Stimulated activated CD4-positive, alpha-beta T cell treated with anti-CD3 and anti-CD28 coated beads, Interleukin-1b, Interleukin-23, amount 100 ng/mL, for 48 hours (primary cell): ENCODE data around the gene SCRG1.

Source experiments
- DNase-seq: peaks from one replicate; pipeline ENCODE4 v3.0.0-alpha.2; 2020

Gene SCRG1

DNA sequence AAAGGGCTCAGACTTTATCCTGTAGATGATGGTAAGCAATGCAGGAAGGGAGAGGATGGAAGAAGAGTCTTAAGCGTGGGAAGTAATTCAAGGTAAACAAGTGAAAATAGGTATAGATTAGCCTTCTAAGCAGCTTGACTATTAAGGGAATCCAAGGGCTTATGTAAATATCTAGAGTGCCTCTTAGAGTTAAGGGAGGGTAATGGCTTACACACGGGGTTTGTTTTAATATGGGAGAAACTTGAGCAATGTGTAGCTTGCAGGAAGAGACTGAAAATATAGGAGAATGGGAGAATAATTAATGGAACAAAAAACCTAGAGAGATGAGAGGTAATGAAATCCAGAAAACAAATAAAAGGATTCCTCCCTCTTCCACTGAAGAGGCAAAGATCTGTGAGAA, 41.0 kb downstream of the SCRG1 start:
- no peak for DNase-seq

DNA sequence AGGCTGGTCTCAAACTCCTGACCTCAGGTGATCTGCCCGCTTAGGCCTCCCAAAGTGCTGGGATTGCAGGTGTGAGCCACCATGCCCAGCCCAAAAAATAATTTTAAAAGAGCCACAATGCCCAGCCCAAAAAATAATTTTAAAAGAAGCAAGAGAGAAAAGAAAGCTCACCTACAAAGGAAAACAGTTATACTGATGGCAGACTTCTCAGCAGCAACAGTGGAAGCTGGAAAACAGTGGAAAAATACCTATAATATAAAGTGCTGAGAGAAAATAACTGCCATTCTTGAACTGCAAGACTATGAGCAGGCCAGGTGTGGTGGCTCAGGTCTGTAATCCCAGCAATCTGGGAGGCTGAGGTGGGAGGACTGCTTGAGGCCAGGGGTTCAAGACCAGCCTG, 51.4 kb downstream of the SCRG1 start:
- no peak for DNase-seq

DNA sequence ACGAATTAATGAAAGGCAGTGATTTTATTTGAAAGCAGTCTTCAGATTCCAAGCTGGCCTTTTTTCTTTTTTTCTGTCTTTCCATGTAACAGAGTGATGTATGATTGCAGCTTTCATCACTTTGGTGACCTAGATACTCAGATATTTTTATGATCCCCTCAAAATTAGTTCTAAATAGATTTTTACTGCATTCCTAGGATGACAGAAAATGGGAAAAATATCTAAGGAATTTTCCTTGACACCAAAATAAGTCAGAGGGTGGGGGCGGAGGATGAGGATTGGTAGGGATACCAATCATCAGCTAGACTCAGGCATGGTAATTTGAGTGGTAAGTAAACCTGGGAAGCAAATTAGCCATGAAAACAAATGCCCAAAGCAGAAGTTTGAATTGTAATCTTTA, 52.8 kb downstream of the SCRG1 start:
- no peak for DNase-seq

DNA sequence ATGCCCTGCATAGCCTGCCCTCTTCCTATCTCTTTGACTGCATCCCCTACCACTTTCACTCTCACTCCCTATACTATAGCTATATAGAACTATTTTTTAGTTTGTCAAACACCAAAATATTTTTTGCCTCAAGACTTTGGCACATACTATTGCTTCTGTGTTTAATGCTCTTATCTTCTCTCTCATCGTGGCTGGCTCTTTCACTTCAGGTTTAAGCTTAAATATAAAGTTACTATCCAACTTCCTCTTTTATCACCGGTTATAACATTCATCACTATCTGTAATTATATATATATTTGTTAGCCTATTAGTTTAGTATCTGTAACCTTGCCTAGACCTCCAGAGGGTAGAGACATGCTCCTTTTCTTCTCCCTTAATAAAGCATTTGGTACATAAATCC, 53.3 kb downstream of the SCRG1 start:
- DNase-seq, result no peak

DNA sequence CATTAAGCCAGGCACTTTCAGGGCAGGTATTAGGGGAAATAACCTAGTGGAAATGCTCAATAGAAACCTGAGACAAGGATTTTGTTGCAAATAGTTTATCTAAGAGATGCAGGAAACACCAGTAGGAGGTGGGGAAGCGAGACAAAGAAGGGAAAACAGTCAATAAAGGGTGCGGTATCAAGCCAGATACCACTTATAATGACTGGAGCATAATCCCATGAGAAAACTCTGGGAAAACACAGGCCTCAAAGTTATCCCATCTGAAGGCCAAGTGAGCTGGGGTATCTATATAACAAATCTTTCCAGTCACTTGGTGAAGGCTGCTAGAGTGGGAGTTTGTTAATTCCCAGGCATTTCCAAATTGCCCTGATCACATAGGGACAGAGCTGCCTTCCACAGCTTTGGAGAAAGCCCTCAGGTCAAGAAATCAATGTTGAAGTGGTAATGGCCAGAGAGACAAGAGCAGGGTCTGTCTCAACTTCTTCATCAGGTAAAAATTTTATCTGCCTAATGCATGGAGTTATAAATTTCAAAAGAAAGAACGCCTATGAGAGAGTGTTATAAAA, 55.0 kb downstream of the SCRG1 start:
- DNase-seq, result no peak

DNA sequence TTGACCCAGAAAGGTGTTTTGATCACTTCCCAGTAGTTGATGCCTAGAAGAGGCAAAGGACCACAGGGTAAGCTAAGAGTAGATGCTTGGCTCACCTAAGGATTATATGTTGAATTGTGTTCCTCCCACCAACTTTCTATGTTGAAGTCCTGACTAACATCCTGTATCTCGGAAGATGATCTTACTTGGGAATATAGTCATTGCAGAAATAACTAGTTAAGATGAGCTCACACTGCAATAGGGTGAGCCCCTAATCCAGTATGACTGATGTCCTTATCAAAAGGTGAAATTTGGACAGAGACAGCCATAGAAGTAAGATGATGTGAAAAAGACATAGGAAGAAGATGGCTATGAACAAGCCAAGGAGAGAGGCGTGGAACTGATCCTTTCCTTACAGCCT, 61.5 kb downstream of the SCRG1 start:
- no peak for DNase-seq

DNA sequence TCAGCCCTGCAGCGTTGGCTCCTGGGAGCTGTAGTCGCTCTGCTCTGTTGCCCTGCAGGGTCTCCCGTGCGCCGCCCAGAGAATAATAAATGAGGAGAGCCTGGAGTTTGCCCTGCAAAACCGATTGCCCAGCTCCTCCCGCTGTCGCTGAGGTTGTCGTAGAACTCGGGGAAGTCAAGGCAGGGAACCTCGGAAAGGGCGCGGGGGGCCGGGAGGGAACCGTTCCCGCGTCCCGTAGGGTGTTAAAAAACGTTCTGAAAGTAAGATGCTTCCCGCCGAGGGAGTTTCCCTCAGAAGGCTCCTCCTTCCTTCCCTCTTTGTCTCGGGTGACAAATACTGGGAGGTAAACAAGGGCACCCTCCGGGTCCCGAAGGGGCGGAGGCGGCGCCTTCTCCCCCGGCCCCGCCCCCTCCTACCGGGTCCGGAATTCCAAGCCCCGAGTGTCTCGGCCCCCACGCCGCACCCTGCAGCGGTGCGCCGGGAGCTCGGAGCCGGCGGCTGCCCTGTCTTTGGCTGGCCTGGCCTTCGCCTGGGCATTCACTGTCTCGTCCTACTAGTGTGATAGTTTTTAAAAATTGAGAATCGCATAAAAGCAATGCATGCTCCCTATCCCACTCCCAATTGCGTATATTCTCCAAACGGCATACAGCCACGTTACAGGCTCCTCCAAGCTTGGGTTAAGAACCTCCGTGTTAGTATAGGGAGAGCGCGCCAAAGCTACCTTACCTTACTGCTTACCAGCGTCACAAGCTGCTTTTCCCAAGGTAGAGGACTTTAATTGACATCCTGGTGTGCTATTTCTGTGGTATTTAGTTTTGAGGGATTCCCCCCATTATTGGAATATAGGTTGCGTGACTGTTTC, 63.8 kb downstream of the SCRG1 start:
- peak; percentile 53 for DNase-seq
